Tibial artery (tissue), 4 donors: ENCODE data around the gene MORC4.

ENCODE experiments used
- DNase-seq, 2 donors: peaks; one replicate each; pipeline ENCODE4 v3.0.0-alpha.2; 2019
- H3K27ac ChIP-seq, 2 donors: fragments of 200-600 bp; sonication (generic) in 1 of 2; 1 replicate in 1 of 2; 2 replicates in 1 of 2; pipeline ENCODE4 v1.5.1; 2018 to 2019; ENCODE audit warnings: mild to moderate bottlenecking in 1 of 2
- H3K27me3 ChIP-seq, 2 donors: fragments of 200-600 bp; sonication (generic) in 1 of 2; one replicate each; pipeline versions ENCODE4 v1.5.1 to v1.6.0; 2016 to 2019
- H3K36me3 ChIP-seq, 3 donors: fragments of 200-600 bp; sonication (generic) in 2 of 3; one replicate each; pipeline ENCODE4 v1.5.1; 2016 to 2019; ENCODE audit warnings: mild to moderate bottlenecking in 2 of 3
- H3K4me1 ChIP-seq, 4 donors: fragments of 200-600 bp; sonication (generic) in 2 of 4; 1 replicate in 3 of 4; 2 replicates in 1 of 4; pipeline ENCODE4 v1.5.1; 2016 to 2019
- H3K4me3 ChIP-seq, 2 donors: fragments of 200-600 bp; sonication (generic) in 1 of 2; 1 replicate in 1 of 2; 2 replicates in 1 of 2; pipeline ENCODE4 v1.5.1; 2018 to 2019; ENCODE audit warnings: mild to moderate bottlenecking in 2 of 2
- H3K9me3 ChIP-seq, 3 donors: fragments of 200-600 bp; sonication (generic) in 1 of 3; one replicate each; pipeline ENCODE4 v1.5.1; 2016 to 2019
- intact Hi-C: fragments of 100-400 bp; cut with DNase I; formaldehyde crosslinking; loops from one replicate; pipeline ENCODE4 v1.15.0; 2023; ENCODE audit warnings: low total_unique reads
- TF ChIP-seq, protein P1 (sequence below), 2 experiments: fragments of 200-600 bp in 1 of 2; fragments of 450-650 bp in 1 of 2; IDR thresholded peaks; one replicate each; pipeline ENCODE4 v1.5.1; 2017 to 2019; ENCODE audit warnings: antibody characterized with exemption in 2 of 2, mild to moderate bottlenecking in 1 of 2, moderate library complexity in 1 of 2

MORC4 gene

DNA sequence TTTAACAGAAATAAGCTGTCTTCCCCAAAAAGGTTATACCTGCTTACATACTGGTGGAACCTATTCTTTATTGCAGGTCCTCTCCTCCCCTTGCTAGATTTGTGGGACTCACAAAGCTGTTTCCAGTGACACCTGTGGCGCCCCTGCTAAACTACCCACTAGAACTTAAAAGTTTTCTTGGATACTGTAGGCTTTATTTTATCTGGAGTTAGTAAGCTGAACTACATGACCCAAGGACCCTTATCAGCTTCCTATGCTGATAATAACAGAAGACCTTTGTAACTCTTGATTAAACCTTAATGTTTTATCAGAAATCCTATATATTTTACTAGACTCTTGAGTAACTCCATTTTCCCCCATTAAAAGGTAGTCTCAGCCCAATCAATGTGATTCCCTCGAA, 47.5 kb downstream of the MORC4 start:
- TF ChIP-seq, protein P1, sequence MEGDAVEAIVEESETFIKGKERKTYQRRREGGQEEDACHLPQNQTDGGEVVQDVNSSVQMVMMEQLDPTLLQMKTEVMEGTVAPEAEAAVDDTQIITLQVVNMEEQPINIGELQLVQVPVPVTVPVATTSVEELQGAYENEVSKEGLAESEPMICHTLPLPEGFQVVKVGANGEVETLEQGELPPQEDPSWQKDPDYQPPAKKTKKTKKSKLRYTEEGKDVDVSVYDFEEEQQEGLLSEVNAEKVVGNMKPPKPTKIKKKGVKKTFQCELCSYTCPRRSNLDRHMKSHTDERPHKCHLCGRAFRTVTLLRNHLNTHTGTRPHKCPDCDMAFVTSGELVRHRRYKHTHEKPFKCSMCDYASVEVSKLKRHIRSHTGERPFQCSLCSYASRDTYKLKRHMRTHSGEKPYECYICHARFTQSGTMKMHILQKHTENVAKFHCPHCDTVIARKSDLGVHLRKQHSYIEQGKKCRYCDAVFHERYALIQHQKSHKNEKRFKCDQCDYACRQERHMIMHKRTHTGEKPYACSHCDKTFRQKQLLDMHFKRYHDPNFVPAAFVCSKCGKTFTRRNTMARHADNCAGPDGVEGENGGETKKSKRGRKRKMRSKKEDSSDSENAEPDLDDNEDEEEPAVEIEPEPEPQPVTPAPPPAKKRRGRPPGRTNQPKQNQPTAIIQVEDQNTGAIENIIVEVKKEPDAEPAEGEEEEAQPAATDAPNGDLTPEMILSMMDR (IDR thresholded peaks at IDR 0.05): no peak
- no peaks in the 10 kb centered on the region for H3K9me3 ChIP-seq
- no peak overlapping the region for H3K27ac ChIP-seq
- no peak overlapping the region for H3K4me3 ChIP-seq
- no peaks in the 10 kb centered on the region for H3K4me1 ChIP-seq
- intact Hi-C loops: no loop called here
- no peaks in the 10 kb centered on the region for H3K27me3 ChIP-seq
- no peak for DNase-seq
- H3K36me3 ChIP-seq: peaks cover 0 to 9% (median 5%) of the 10 kb centered on the region in 3 donors

DNA sequence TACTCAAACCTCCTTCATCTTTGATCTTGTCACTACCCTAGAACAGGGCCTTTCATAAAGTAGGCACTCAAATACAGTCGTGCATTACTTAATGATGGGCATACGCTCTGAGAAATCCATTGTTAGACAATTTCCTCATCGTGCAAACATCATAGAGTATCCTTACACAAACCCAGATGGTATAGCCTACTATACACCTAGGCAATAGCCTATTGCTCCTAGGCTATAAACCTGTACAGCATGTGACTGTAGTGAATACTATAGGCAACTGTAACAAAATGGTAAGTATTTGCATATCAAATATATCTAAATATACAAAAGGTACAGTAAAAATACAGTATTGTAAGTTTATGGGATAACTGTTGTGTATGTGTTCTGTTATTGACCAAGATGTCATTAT, 47.9 kb downstream of the MORC4 start:
- Histone ChIP-seq H3K9me3 (no peaks in the 10 kb centered on the region), H3K4me1 (no peaks in the 10 kb centered on the region), H3K4me3 (no peak overlapping the region), H3K36me3 (peaks cover 0 to 9% (median 5%) of the 10 kb centered on the region in 3 donors), H3K27me3 (no peaks in the 10 kb centered on the region), H3K27ac (no peak overlapping the region)
- TF ChIP-seq, protein P1 (IDR thresholded peaks at IDR 0.05): no peak
- intact Hi-C loops: no loop called here
- DNase-seq: no peak

DNA sequence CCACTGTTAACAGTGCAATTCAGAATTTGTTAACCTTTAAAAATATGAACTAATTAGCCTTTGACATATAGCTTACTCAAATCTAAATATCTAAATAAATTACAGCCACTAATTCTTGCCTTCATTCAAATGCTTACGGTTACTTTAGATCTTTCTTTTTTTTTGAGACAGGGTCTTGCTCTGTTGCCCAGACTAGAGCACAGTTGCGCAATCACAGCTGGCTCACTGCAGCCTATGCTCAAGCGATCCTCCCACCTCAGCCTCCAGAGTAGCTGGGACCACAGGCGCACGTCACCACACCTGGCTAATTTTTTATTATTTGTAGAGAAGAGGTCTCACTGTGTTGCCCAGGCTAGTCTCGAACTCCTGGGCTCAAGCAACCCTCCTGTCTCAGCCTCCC, 48.8 kb downstream of the MORC4 start:
- H3K4me1 ChIP-seq: no peaks in the 10 kb centered on the region
- no peak overlapping the region for H3K4me3 ChIP-seq
- no peaks in the 10 kb centered on the region for H3K9me3 ChIP-seq
- intact Hi-C loops: no loop called here
- no peak overlapping the region for H3K27ac ChIP-seq
- TF ChIP-seq, protein P1 (IDR thresholded peaks at IDR 0.05): no peak
- peaks cover 0 to 6% (median 5%) of the 10 kb centered on the region in 3 donors for H3K36me3 ChIP-seq
- no peaks in the 10 kb centered on the region for H3K27me3 ChIP-seq
- DNase-seq: no peak

DNA sequence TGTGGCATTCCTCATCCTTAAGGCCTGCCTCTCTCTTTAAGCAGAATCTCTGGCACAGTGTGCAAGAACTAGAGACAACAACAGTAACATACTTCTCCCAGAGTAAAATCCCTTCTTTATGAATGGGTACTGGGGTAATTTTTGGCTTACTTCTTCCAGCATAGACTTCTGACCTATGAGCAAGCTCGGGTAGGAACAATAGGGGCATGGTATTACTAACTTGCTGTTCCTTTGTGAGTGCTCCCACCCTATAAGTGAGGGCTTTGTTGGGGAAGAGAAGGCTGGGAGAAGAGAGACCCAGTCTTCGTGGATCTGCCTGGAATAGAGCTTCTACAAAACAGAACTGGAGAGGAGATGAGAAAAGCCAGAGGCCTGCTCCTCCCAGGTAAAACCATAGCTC, 49.6 kb downstream of the MORC4 start:
- Histone ChIP-seq H3K36me3 (peaks cover 0 to 5% (median 0%) of the 10 kb centered on the region in 3 donors), H3K27ac (no peak overlapping the region), H3K9me3 (no peaks in the 10 kb centered on the region), H3K4me1 (no peaks in the 10 kb centered on the region), H3K4me3 (no peak overlapping the region), H3K27me3 (no peaks in the 10 kb centered on the region)
- DNase-seq: no peak
- TF ChIP-seq, protein P1 (IDR thresholded peaks at IDR 0.05): no peak
- intact Hi-C loops: no loop called here

DNA sequence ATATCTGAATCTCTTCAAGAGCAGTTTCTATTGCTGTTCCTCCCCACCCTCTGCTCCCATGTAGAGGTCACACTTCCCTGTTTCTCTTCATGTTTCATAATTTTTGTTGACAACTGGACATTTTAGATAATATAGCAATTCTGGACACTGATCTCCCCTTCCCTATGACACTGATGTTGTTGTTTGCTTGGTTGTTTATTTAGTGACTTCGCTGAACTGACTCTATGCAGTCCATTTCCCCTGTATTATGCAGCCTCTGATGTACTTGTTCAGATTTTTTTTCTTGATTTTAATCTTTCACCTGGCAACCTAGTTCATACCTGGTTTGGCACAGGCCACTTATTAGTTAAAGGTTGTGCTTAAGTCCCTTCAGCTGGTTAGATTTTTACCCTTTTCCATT, 50.6 kb downstream of the MORC4 start:
- no peaks in the 10 kb centered on the region for H3K9me3 ChIP-seq
- H3K4me1 ChIP-seq: no peaks in the 10 kb centered on the region
- H3K27me3 ChIP-seq: no peaks in the 10 kb centered on the region
- H3K4me3 ChIP-seq: no peak overlapping the region
- H3K27ac ChIP-seq: no peak overlapping the region
- H3K36me3 ChIP-seq: peaks cover 0 to 5% (median 0%) of the 10 kb centered on the region in 3 donors
- TF ChIP-seq, protein P1 (IDR thresholded peaks at IDR 0.05): no peak
- no peak for DNase-seq
- intact Hi-C loops: no loop called here

DNA sequence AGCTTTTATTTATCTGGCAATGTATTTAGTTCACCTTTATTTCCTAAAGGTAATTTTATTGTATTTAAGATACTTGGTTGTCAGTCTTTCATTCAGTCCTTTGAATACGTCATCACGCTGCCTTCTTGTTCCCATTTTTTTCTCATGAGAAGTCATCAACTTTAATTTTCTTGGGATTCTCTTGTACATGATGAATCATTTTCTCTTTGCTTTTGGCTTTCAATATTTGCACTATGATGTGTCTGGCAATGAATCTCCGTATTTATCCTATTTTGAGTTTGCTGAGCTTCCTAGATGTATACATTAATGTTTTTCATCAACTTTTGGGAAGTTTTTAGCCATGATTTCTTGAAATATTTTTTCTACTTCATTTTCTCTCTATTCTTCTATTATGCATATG, 51.4 kb downstream of the MORC4 start:
- TF ChIP-seq, protein P1 (IDR thresholded peaks at IDR 0.05): no peak
- H3K9me3 ChIP-seq: no peaks in the 10 kb centered on the region
- intact Hi-C loops: no loop called here
- no peak overlapping the region for H3K4me3 ChIP-seq
- H3K36me3 ChIP-seq: no peaks in the 10 kb centered on the region
- H3K27ac ChIP-seq: no peak overlapping the region
- no peaks in the 10 kb centered on the region for H3K4me1 ChIP-seq
- no peaks in the 10 kb centered on the region for H3K27me3 ChIP-seq
- no peak for DNase-seq
